ENCODE results near the gene LAMTOR1.
"Not testable (repeated sequence)": the region's sequence is repeated elsewhere in the genome, so short reads cannot be mapped to it uniquely, and the experiment has no call there.

The LAMTOR1 gene

DNA sequence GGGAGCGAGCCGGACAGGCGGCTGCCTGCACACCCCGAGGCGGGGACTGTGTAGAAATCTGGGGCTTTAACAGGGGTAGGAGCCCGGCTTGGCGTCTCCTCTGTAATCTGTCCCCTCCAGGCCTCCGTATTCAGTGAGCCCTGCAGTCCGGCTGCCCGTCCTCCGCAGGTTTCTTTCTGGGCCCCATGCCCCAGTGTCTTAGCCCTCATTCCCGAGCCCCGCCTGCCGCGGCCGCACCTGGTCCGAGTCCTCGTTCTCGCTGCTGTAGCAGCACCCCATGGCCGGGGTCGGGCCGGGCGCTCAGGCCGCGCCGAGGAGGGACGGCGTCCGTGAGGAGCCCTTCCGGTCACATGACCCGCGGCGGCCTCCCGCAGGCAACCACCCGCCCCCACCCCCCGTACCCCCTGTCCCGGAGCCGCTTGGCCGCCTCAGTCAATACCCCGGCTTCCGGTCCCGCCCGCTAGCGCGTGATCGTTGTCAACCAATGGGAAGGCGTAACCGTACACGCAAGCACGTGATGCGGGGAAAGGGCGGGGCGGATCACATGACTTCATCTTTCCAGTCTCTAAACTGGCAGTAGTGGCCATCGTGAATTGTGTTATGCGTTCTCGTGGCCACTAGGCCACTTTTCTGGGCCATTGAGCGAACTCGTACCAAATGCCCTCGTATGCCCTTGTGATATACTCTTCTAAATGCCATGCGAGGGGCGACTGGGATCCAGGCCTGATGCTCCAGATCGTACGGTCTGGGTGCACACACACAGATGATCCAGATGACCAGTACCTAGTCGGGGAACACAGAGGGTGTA is at the start of gene LAMTOR1:
Gene LAMTOR1, minus strand, starts transcription at position 352 of the 808 bp plus-strand sequence. Its CDS starts 73 bp downstream, at position 279.
- DNase-seq, result peak; percentile 99

GRCh38 chr11:72150882-72151281 is 47.8 kb upstream of the LAMTOR1 start:
- DNase-seq, result no peak

- DNase-seq, result no peak
These were observed 43.5 kb upstream of the LAMTOR1 start for GRCh38 chr11:72146625-72147024.

DNA sequence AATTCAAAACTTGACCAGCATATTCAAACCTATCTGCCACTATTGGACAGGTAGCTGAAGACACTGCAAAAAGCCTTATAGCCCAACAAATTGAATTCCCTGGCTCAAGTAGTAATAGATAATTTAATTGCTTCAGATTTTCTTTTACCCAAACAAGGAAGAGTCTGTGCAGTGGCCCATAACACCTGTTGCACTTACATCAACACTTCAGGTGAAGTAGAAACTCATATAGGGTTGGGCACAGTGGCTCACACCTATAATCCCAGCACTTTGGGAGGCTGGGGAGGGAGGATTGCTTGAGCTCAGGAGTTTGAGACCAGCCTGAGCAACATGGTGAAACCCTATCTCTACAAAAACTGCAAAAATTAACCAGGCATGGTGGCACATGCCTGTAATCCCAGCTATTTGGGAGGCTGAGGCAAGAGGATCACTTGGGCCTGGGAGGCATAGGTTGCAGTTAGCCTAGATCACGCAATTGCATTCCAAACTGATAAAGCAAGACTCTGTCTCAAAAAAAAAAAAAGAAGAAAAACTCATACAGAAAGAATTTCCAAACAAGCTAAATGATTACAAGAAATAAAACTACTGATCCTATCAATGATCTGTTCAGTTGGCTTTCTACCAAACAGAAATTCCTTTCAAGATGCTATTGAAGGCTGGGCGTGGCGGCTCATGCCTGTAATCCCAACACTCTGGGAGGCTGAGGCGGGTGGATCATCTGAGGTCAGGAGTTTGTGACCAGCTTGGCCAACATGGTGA is 41.9 kb upstream of the LAMTOR1 start:
- no peak for DNase-seq

- DNase-seq, result not testable (repeated sequence)
These were observed 39.4 kb upstream of the LAMTOR1 start for GRCh38 chr11:72142543-72142942.

DNA sequence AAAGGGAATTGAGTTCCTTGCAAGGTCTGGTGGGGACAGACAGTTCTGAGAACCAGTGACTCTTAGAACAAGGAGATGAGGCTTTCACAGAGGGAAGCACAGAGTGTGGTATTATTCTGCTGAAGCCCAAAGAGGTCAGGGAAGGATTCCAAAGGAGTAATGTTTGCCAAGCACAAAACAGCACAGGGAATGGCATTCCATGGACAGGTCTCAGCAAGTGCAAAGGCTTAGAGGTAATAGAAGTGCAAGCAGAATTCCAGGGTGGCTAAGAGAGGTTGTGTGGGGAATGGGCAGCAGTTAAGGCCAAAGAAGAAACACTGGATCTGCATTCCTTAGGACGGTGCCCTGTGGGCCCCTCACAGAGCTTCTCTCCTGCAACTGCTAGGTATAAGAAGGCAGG is 39.0 kb upstream of the LAMTOR1 start:
- DNase-seq, result not testable (repeated sequence)

DNA sequence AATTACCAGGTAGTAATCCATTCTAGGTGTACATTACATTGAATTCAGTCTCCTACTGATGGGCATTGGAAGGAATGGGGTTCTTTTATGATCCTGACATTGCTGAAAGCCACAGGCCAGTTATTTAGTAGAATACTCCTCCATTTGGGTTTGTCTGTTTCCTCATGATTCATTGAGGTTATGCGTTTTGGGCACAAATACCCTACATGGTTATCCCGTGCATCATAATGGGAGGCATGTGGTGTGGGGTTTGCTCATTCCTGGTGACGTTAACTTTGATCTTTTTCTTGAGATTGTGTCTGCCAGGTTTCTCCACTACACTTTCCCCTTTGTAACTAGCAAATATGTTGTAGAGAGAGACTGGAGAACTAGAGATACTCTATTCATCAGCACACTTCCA is 38.0 kb upstream of the LAMTOR1 start:
- no peak for DNase-seq

GRCh38 chr11:72140661-72141060 is 37.6 kb upstream of the LAMTOR1 start:
- no peak for DNase-seq

DNA sequence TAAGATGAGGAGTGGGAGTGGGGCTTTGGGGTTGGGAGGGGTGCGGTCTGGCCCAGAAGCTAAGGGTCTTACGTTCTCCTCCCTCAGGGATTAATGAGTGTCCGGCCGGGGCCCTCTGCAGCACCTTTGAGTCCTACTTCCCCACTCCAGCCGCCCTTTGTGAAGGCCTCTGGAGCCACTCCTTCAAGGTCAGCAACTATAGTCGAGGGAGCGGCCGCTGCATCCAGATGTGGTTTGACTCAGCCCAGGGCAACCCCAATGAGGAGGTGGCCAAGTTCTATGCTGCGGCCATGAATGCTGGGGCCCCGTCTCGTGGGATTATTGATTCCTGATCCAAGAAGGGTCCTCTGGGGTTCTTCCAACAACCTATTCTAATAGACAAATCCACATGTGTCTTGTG is 36.4 kb upstream of the LAMTOR1 start:
- DNase-seq, result no peak

DNA sequence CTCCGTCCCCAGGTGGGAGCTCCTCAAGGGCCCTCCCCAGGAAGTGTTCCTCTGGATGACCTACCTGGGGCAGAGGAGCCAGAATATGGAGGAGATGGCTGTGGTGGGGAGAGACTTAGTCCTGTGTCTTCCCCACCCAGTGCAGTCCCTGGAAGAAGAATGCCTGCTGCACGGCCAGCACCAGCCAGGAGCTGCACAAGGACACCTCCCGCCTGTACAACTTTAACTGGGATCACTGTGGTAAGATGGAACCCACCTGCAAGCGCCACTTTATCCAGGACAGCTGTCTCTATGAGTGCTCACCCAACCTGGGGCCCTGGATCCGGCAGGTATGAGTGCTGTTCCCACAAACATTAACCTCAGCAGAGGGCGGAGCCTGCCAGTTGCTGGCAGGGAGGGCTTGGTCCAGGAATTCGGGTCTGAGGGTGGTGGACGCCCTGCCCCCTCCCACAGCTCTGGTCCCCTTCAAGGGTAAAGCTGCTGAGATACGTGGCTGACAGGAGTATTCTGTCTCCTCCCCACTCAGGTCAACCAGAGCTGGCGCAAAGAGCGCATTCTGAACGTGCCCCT is 35.8 kb upstream of the LAMTOR1 start:
- no peak for DNase-seq

DNA sequence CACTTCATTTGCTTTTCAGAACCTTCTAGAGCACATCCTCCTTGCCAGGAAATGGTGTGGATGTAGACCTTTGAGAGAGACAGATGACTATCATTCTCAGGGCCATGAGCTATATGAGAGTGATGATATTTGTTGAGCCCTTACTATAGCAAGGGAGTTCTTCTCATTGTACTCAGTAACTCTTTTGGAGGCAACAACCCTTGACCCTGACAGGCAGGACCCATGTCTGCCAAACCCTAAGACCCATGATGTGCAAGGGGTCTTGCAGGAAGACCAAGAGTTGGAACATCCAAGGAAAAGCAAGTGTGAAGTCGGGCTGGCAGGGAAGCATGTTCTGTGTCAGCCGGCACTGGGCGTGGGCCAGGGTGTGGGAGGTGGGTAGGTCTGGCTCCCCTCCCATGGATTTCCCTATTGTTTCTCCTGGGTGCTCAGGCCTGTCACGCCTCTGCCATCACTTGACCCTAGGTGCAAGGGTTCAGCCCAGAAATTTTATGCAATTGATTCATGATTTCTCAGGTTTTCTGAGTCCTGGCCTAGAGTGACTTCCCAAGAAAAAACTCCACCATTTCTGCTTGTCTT is 33.7 kb upstream of the LAMTOR1 start:
- DNase-seq, result no peak

DNA sequence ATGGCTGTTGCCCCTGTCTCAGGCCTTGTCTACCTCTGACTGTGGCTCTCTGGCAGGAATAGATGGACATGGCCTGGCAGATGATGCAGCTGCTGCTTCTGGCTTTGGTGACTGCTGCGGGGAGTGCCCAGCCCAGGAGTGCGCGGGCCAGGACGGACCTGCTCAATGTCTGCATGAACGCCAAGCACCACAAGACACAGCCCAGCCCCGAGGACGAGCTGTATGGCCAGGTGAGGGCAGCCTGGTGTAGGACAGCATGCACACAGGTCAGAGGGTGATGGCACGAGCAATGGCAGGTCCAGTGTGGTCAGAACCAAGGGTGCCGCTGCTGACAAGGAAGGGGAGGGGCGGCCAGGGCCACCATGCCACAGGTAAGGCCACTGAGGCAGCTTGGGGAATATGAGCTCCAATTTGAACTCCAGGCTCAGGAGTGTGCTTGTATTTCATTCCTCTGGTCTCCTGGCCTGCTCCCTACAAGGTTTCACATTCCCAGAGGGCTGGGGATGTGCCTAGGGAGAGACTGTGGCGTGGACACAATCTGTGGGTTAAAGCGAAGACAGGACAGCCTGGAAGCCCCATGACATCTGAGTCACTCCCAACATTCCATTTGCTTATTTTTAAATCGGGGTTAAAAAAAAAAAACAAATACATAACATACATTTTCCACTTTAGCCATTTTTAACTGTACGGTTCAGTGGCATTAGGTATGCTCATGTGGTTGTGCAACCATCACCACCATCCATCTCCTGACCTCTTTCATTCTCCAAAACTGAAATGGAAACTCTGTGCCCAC is 33.0 kb upstream of the LAMTOR1 start:
- no peak for DNase-seq

GRCh38 chr11:72135473-72135872 is 32.4 kb upstream of the LAMTOR1 start, which contains the start of gene FOLR3:
FOLR3 (plus strand) TSS chr11:72135725; CDS start chr11:72135953, 228 bp downstream.
- DNase-seq, result not testable (repeated sequence)

DNA sequence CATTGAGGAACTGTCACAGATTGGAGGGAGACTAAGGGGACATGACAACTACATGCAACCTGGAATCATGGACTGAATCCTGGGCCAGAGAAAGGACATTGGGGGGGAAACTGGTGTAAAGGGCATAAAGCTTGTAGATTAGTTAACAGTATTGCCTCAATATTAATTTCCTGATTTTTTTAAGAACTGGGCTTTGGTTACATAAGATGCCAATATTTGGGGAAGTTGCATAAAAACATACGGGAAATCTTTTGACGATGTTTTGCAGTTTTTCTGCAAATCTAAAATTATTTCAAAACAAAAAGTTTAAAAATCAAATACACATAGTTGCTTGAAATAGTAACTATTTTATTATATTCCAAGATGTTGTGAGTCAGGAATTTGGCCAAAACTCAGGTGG is 29.5 kb upstream of the LAMTOR1 start:
- no peak for DNase-seq

GRCh38 chr11:72129381-72129780 is 26.3 kb upstream of the LAMTOR1 start:
- DNase-seq, result no peak

DNA sequence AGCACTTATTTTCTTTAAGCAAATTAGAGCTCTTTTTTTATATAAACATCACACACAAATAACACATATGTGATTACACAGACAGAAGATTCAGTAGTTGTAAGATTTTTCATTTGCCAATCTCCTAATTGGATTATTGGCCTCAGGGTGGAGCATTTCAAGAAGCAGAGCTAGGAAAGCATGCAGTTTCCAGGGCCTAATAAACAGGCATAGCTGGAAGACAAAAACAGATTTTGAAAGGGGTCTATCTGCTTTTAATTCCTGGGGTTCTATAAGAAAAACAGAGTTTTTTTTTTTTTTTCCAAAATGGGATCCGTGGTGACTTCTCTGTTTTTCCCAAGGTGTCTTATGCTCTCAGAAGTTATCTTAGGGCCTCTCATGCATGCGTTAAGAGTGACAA is 24.8 kb upstream of the LAMTOR1 start:
- DNase-seq, result no peak

- no peak for DNase-seq
These were observed 22.9 kb upstream of the LAMTOR1 start for GRCh38 chr11:72125956-72126355.

DNA sequence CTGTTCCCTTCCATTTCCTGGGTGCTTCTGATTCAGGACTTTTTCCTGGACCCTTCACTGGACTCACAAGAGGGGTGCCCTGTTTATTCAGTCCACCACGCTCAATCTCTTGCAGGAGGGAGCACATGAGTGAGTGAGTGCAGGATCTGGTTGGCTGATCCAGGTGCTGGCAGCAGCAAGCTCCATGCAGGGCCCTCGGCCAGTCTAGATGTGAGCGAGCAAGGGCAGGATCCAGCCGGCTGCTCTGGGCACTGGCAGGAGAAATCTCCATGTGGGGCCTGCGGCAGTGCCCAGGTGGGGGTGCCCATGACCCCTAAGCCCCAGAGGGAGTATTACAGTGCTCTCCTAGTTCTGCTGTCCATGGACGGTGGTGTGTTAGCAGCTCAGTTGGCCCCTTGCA is 20.9 kb upstream of the LAMTOR1 start:
- DNase-seq, result no peak

GRCh38 chr11:72123117-72123653 is 20.1 kb upstream of the LAMTOR1 start:
- DNase-seq, result no peak

DNA sequence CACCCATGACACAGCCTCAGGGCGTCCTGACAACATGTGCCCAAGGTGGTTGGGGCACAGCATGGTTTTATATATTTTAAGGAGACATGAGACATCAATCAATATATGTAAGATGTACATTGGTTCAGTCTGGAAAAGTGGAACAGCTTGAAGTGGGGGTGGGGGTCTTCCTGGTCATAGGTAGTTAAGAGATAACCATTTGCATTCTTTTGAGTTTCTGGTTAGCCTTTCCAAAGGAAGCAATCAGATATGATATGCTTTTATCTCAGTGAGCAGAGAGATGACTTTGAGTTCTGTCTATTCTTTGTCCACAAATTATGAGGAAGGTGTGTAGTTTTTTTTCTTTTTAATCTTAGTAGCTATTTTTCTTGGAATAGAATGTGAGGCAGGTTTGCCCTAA is 19.5 kb upstream of the LAMTOR1 start:
- DNase-seq, result no peak

- DNase-seq, result no peak
These were observed 17.8 kb upstream of the LAMTOR1 start for GRCh38 chr11:72120930-72121329.

DNA sequence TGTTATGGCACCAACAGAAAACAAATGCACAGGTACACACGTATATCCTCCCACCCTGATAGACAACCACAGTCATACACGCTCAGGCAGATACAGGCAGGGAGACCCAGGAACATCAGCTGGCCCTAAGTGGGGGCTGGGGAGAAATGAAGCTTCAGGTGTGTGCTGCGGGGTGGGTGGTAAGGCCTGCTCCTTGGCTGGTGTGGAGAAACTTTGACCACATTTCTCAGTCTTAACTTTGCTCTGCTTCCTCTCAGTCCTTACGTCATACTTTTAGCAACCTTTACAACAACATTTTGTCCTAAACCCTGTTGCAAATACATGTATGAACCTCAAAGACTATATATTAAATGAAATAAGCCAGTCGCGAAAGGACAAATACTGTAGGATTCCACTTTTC is 16.1 kb upstream of the LAMTOR1 start:
- DNase-seq, result peak; percentile 14

Data from NK-92 treated with Interleukin-12 subunit alpha and Interleukin-12 subunit beta, amount 100 ng/mL, for 24 hours (cell line).